ENCODE measurements around the gene LMNTD2. TPM values are rescaled to one million over a fixed set of nuclear protein-coding genes. Genes with fewer than 3 reads are reported as not detected.
A peak's percentile ranks its signal among the peaks of the same experiment; 100 is the strongest.

Gene LMNTD2
- total and polyA plus RNA-seq, 2 of the 13 experiments (the other 11 are each of a cell fraction or from before 2014, with no cell fraction given), result 1.1 to 3.1 TPM

GRCh38 chr11:563812-564578, 3.5 kb upstream of the LMNTD2 start (continued):
- TF ChIP-seq ATF6 (CRISPR knock-in tag; conservative IDR thresholded peaks at IDR 0.05) (no peak), ZNF781 (CRISPR knock-in tag; IDR thresholded peaks at IDR 0.05; ENCODE audit: borderline replicate concordance, not compliant biosample characterization) (no peak), ZNF160 (CRISPR knock-in tag; IDR thresholded peaks at IDR 0.05) (no peak), ZC3H13 (CRISPR knock-in tag; IDR thresholded peaks at IDR 0.05) (peak; percentile 24; the same call in 1 of the 2 replicates), ZNF703 (CRISPR knock-in tag; IDR thresholded peaks at IDR 0.05; ENCODE audit: borderline replicate concordance) (no peak), ZNF570 (CRISPR knock-in tag; IDR thresholded peaks at IDR 0.05; ENCODE audit: borderline replicate concordance) (no peak), ZNF782 (CRISPR knock-in tag; IDR thresholded peaks at IDR 0.05; ENCODE audit: borderline replicate concordance) (no peak), ZBTB33 (CRISPR knock-in tag; IDR thresholded peaks at IDR 0.05) (peak; percentile 20; the same call in 1 of the 2 replicates)

Data from HepG2 (cell line).